SHP77 (cell line): ENCODE data around the gene PLXDC2.

Experiments
- DNase-seq, 2 experiments: peaks; one replicate each; lab custom pipeline; 2025; lab: John Stamatoyannopoulos, UW

The PLXDC2 gene

DNA sequence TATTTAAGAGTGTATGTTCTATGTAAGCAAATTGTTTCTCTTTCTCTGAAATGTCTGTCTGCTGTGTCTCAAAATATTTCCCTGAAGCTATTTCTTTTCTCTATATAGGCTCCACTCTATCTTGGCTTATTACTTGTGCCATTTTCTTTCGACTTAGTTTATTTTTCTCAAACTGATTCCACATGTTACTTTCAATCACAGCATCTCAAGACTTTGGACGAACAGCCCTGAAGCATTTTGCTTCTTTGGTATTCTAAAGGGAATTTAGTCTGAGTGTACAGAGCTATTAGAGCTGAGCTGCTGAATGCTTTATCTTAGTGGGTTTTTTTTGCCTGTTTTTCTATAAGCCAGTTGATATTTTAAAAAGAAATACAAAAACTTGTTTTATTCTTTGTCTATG lies 95.7 kb downstream of the PLXDC2 start:
- no peak for DNase-seq

DNA sequence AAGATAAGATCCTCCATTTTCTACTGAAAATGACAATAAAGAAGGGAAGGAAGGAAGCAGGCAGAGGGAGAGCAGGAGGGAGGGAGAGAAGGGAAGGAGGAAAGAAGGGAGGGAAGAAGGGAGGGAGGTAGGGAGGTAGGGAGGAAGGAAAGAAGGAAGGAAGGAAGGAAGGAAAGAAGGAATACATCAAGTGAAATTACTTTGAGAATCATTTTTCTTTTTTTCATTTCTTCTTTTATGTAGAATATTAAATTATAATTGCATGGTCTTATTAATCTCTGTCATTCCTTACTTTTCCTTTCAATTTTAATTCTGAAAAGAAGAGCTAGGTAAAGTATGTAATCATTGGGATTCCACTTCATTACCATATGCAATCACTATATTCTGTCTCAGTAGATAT lies 97.8 kb downstream of the PLXDC2 start:
- no peak for DNase-seq

DNA sequence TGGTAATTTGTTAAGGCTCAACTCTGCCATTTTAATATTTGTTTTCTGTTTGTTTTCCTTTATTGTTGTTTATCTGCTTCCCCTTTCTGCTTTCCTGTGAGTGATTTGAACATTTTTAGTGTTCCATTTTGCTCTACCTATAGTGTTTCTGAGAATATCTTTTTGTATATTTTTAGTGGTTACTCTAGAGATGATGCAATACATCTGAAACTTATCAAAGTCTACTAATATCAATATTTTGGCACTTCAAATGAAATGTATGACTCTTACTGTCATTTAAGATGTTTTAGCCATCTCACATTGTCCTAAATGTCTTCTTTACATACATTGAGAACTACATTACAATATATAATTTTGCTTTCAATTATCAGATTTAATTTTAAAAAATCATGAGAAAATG lies 98.9 kb downstream of the PLXDC2 start:
- no peak for DNase-seq

DNA sequence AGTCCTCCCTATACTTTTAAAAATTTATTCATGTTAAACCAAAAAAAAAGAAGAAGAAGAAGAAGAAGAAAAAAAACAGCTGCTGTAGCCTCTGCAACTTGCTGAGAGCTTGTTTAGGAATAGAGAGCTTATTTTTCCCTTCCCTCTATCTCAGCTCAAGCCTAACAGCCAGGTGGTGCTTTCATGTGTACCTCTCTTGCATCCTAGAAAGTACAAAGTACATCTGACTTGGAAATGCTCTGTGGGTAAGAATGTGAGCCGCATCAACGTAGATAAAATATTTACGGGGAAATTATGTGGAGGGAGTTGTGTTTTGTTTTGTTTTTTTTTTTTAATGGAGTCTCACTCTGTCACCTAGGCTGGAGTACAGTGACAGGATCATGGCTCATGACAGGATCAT lies 99.6 kb downstream of the PLXDC2 start:
- DNase-seq, result no peak

DNA sequence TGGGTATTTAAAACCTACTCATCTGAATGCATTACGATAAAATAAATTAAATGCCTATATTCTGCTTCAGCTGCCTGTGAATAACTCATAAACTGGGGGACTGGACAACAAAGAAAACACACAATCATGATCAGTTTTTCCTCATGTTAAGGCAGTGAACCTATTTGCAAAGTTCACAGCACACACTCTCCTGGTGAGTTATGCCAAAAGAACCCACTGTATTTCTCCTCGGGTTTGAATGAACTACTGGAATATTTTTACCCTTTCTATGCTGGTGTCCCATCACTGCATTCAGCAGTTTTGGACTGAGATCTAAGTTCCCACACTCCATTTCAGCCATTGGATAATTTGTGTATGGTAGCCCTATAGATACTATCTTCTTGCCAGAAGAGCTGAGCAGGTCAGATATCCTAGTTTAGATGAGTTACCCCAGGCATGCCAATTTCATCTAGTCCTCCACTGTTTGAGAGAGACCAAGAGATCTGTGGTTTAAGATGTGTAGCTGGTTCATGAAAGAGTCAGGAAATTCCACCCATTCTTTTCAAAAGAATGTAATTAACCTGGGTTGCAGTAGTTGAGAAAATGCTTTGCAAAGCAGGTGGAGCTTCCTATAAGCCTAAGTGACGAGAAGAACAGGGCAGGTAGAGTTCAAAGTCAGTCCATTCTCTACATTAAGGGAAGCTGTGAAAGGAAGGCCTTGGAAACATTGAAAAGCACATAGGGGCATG lies 101.7 kb downstream of the PLXDC2 start:
- DNase-seq, result no peak

DNA sequence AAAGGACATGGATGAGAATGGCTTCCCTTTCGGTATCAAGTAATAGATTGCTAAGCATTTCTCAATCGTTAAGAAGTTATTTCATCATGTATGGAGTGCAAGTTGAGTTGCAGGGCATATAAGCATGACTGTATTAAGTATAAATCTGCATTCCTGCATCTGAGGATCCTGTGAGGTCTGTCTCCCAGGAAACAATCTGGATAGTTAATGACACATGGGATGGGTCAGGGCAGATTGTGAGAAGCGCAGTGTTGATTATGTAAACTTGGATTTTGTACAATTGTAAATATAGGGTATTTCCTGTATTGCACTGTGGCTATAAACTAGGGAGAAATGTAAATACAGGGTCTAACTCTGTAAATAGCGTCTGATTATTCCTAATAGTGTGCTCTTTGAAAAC lies 102.6 kb downstream of the PLXDC2 start:
- no peak for DNase-seq

DNA sequence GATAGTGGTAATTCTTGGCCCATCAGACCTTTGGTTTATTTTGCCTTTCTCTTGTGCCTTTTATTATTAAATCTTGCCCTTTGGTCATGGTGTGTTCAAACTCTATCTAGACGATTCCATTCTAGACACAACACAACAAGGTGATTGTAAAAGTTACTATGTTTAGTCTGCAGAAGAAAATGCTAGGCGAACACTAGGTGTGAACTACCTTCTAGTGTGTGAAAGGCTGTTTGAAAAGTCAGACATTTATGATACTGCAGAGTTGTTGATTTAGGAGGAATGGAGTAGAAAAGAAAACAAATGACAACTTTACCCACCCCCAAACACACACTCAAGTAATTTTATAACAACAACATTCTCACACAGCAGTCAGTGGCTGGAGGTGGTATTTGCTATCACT lies 103.4 kb downstream of the PLXDC2 start:
- no peak for DNase-seq

DNA sequence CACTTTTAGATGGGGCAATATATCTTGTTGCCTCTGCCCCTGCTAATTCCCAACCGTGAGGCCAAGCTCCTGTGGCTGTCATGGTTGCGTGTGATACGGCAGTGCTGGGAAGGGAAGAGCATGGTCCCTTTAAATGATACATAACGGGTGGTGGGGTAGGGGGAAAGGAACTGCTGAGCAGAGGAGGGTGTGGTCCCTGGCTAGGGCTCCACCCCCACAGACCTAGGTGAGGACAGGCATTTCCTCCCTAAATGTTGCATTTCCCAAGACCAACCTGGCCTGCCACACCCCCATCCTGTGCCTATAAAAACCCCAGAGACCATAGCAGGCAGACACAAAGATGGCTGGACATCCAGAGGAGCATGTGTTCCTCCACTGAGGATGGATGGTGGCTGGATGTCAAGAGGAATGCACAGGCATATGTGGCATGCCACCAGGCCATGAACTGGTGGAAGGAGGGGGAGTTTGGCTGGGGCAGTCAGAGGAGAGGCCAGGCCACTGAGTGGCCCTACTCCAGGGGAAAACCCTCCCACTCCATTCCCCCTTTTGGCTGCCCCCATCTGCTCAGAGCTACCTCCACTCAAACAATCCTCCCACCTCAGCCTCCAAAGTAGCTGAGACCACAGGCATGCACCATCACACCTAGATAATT lies 104.0 kb downstream of the PLXDC2 start:
- DNase-seq, result no peak

DNA sequence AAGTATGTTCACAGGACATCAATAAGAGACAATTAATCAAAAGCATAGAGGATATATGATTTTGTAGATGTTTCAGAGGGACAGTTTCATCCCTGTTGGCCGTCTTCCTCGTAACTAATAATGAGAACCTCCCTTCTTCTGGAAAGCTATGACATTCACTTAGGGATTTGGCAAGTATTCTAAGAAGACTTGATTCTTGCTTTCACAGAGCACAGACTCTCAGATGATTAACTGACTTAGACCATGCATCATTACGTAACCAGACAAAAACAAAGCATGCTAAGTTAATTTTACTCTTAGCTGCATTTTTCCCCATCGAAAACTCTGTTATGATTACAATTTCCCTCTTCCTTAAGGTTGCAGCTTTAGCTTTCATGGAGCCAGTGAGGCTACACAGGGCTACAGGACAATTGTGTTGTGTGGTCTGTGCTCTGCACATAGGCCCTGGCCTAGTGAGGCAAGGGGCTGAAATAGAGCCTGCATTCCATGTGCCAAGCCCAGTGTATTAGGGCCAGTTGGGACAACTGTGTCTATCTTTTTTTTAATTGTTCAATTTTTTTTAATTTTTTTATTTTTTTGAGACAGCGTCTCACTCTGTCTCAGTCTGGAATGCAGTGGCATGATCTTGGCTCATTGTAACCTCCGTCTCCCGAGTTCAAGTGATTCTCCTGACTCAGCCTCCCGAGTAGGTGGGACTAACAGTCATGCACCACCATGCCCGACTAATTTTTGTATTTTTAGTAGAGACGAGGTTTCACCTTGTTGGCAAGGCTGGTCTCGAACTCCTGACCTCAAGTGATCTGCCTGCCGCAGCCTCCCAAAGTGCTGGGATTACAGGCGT lies 105.3 kb downstream of the PLXDC2 start:
- DNase-seq, result no peak

DNA sequence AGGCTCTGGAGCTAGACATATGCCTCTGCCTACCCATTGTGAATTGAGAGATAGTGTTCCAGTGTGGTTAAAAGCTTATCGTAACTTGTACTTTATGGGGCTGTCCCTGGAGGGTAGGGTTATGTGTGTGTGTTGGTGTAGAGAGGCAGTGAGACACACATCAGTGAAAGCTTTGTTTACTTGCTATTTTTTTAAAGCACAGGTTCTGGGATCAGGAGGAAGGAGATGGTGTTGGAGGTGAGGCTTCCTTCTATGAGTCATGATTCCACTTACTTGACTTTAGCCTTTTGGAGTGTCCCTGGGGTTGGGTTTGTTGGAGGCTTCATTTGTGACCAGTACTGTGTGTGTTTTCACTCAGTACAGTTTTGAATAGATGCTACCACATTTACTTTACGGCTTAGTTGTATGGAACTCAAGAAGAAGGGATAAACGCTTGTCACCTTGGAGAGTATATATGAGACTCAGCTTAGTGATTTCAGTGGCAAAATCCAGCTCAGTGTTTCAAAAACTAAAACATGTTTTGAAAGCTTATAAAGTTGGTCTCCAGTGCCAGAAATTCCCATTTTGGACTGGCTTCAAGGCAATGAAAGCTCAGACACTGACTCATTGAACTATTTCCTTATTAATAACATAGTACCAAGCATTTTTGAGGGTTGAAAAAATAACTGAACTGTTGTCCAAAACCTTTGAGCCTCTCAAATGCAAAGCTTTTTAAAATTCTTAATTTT lies 106.2 kb downstream of the PLXDC2 start:
- DNase-seq, result no peak

DNA sequence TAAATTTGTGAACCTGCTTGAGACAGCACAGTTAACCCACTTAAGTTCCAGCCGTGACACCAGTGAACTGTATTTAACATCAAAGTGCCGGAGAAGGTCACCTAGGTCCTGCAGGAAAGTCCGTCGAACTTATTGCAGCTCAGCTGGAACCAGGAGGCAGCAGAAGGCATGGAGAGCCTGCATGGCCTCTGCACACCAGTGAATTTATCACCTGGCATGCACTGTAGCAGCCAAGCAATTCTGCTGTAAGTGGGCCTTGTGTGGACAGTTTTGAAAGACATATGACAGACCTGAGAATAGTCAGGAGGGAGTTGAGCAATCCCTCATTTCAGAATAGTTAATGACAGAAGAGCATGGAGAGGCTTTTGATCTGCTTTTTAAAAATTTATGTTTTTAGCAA lies 108.8 kb downstream of the PLXDC2 start:
- DNase-seq, result no peak

DNA sequence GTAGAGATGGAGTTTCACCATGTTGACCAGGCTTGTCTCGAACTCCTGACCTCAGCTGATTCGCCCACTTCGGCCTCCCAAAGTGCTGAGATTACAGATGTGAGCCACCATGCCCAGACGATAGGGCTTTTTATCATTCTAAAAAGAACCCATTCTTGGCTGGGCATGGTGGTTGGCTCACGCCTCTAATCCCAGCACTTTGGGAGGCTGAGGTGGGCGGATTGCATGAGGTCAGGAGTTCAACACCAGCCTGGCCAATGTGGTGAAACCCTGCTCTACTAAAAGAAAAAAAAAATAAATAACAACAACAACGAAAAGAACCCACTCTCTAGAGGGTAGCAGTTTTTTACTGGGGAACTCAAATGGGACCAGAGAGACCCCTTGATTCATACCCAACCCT lies 112.7 kb downstream of the PLXDC2 start:
- no peak for DNase-seq

DNA sequence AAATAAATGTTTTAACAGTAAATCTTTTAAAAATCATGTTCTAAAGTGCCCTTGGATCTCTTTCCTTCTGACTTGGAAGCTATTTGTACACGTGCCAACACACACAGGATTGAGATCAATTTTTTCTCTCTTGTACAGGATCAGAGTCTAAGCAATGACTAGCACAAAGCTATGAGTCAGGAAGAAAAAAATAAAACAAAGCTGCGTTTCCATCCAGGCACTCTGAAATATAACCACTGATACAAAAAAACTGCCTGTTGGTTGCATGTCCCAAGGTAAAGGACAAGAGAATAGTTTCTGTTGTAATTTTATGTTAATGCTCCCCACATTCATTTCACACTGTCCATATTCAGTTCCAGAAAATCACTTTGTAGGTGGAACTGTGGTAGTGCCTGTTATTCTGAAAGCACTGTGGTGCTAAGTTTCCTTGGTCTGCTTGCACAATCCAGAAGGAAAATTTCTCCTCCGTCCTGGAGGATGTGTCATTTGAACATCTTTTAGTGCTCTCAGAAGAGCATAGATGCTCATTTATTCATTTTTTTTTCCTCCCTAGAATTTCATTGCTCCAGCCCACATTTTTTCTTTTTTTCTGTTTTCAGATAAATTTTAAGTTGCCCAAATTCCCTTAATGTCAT lies 113.4 kb downstream of the PLXDC2 start:
- no peak for DNase-seq

DNA sequence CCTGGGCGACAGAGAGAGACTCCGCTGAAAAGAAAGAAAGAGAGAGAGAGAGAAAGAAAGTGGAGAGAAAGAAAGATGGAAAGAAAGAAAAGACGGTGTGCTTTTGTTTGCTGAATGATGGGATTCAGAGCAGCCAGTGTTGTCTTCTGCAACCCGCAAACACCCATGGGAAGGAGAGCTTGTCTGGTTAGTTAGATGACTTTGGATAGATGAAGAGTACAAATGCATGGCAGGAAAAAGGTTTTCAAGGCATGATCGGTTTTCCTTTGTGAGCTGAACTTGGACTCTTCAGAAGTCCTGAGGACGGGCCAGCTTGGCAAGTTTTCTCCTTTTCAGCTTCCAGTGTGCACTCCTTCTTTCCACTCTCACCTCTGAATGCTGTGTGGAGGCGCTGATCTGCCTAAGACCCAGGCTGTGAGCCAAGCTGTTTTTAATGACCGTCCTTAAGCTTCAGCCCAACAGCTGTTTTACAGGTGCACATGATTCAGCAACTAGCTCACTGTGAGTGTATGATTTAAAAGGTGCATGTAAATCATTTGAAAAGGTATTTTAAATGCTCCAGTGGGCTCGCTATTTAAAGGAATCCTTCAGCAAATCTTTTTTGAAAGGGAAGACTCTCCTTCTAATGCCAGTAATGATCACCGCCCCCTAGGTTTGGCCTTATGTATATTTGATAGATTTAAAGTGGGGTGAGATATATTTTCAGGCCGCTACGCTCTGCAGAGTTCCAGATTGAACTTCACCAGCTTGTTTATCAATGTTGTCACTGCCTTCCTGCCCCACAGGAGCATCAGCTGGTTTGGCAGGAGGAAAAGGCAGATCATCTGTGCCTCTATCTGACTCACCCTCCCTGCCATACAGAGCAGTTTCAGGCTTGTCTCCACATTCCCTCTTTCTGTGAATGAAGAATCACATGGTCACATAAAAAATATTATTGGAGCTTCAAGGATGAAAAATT lies 115.0 kb downstream of the PLXDC2 start:
- DNase-seq, result peak; percentile 69 to 71

DNA sequence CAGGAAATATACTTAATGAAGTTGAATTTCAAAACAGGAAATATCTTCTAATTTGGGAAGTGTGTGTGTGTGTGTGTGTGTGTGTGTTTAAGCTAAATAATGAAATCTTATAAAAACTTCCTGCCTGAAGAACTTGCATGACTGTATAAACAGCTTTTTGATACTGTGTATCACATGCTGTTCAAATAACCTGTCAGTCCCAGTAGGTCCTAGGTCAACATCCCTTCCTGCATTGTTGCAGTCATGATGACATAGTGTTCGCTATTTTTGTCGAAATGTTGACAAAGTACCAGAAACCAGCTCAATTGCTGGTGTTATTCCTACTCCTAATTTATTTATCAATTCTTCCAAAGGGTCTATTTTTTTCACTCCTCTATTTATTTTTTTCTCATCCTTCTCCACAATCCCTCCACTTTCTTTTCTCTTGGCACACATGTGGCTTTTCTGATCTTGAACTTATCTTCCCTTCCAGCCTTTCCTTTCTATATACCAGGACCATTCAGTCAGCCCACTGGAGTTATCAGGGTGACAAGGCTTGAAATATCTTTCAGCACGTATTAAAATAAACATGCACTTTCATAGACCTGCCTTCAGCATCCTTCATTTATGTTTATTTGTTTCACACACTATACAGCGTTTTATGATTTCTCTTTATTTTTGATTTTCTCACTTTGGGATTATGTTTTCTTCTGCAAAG lies 115.8 kb downstream of the PLXDC2 start:
- DNase-seq, result peak in 1 of 2 experiments; percentile 38

DNA sequence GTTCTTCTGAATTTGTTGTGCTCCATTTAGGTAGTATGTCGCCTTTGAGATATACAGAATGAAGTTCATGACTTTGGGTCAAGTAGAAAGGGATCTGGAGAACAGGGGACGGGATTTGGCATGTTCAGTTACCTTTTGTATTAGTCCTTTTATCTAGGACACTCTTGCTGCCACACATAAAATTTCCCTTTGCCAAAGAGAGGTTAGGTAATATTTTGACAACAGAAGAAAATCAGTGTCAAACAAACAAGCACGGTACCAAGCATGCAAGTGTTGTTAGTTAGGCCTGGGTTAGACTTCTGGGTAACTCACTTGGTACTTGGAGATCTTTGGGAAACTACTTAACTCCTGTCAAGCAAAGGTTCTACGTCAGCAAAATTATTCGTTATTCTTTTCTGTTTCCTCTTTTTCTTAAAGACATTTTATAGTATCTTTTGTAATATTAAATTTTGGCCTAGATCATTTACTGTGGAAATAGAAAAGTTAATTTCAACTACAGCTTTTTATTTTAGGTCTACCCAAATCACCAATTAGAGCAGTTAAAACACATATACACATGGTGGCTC lies 116.7 kb downstream of the PLXDC2 start:
- no peak for DNase-seq

DNA sequence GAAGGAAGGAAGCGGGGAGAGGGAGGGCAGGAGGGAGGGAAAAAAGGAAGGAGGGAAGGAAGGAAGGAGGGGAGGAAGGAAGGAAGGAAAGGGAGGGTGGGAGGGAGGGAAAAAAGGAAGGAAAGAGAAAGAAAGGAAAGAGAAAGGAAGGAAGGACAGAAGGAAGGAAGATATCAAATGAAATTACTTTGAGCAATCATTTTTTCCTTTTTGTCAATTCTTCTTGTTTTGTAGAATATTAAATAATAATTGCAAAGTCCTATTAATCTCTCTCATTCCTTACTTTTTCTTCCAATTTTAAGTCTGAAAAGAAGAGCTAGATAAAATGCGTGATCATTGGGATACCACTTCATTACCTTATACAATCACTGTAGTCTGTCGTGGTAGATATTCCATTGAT lies 117.5 kb downstream of the PLXDC2 start:
- no peak for DNase-seq

DNA sequence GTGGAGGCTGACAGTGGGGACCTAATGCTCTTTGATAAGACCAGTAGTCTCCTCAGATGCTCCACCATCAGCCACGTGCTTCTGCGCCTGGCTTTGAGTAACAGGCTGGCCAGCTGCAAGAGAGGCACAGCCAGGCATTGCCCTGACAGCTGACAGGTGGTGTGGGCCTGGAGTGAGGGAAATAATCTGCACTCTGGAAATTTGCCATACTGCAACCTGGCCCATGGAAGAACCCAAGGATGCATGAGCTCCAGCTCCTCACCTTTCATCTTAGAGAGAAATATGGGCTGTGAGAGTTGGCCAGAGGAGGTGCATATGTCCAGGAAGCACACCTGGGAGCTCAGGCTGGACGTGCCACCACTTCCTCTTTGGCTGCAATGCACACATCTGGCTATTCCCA lies 118.9 kb downstream of the PLXDC2 start:
- DNase-seq, result peak; percentile 6 to 41

DNA sequence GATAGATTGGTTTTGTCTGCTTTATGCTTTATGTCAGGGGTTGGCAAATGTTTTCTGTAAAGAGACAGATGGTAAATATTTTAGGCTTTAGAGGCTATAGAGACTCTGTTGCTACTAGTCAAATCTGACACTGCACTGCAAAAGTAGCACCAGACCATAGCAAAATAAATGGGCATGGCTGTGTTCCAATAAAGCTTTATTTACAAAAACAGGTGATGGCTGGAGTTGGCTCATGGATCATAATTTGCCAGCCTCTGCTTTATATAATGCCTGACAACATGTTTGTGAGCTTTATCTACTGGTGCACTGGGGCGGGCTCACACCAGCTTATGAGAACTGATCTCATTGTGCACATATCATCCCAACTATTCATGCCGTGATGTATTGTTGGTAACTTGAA lies 120.1 kb downstream of the PLXDC2 start:
- DNase-seq, result no peak

DNA sequence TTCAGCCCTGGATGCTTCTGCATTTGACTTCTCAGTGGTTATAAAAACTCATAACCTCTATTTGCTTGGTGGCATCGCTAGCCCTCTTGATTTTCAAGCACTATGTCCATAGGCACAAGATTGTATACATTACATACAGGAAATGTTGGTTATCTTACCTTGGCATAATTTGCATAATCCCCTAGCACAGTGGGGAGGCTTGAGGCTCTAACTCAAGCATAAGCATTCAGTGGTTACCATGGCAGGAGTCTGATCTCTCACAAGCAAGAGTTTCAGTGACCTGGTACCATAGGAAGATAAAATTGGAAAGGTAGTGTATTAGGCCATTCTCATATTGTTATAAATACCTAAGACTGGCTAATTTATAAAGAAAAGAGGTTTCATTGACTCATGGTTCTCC lies 121.8 kb downstream of the PLXDC2 start:
- no peak for DNase-seq
